Activated CD8-positive, alpha-beta memory T cell treated with anti-CD3 and anti-CD28 coated beads for 1 hour (primary cell): ENCODE measurements around the gene COL4A2.
"Not testable (repeated sequence)": the region's sequence is repeated elsewhere in the genome, so short reads cannot be mapped to it uniquely, and the experiment has no call there.

Source experiments
- DNase-seq, 2 donors: peaks; one replicate each; pipeline ENCODE4 v3.0.0-alpha.2; 2020; ENCODE audit warnings: low read depth in 1 of 2; ENCODE audit errors: extremely low read depth in 1 of 2

The COL4A2 gene

GRCh38 chr13:110449219-110450015 is 142.3 kb downstream of the COL4A2 start:
- DNase-seq, result no peak

GRCh38 chr13:110450016-110450900 is 143.2 kb downstream of the COL4A2 start:
- DNase-seq, result no peak

- no peak for DNase-seq
These were observed 144.1 kb downstream of the COL4A2 start for GRCh38 chr13:110450941-110451730.

GRCh38 chr13:110453091-110453490 is 146.0 kb downstream of the COL4A2 start:
- not testable (repeated sequence) for DNase-seq

- DNase-seq, result no peak
These were observed 146.7 kb downstream of the COL4A2 start for GRCh38 chr13:110453797-110454196.

- no peak for DNase-seq
These were observed 147.3 kb downstream of the COL4A2 start for GRCh38 chr13:110454227-110454859.

- no peak for DNase-seq
These were observed 147.9 kb downstream of the COL4A2 start for GRCh38 chr13:110454956-110455355.

- no peak for DNase-seq
These were observed 148.4 kb downstream of the COL4A2 start for GRCh38 chr13:110455444-110455843.

- DNase-seq, result peak in 1 of 2 donors; percentile 25
These were observed 148.9 kb downstream of the COL4A2 start for GRCh38 chr13:110455941-110456340.

GRCh38 chr13:110456550-110456949 is 149.5 kb downstream of the COL4A2 start:
- DNase-seq, result no peak

- DNase-seq, result no peak
These were observed 150.3 kb downstream of the COL4A2 start for GRCh38 chr13:110457361-110457760.

- DNase-seq, result no peak
These were observed 150.9 kb downstream of the COL4A2 start for GRCh38 chr13:110458017-110458416.

- no peak for DNase-seq
These were observed 151.7 kb downstream of the COL4A2 start for GRCh38 chr13:110458594-110459365.

GRCh38 chr13:110462091-110462490 is 155.0 kb downstream of the COL4A2 start:
- no peak for DNase-seq

- DNase-seq, result no peak
These were observed 156.1 kb downstream of the COL4A2 start for GRCh38 chr13:110463156-110463555.

GRCh38 chr13:110463871-110464510 is 156.9 kb downstream of the COL4A2 start:
- DNase-seq, result no peak

GRCh38 chr13:110464556-110465333 is 157.7 kb downstream of the COL4A2 start:
- DNase-seq, result no peak

GRCh38 chr13:110465696-110466095 is 158.6 kb downstream of the COL4A2 start:
- no peak for DNase-seq
